Stimulated activated CD4-positive, alpha-beta T cell treated with anti-CD3 and anti-CD28 coated beads, Interleukin-4, amount 100 ng/mL, for 24 hours (primary cell): ENCODE measurements around the gene CNOT9.

Experiments
- DNase-seq: peaks from one replicate; pipeline ENCODE4 v3.0.0-alpha.2; 2020

The CNOT9 gene

DNA sequence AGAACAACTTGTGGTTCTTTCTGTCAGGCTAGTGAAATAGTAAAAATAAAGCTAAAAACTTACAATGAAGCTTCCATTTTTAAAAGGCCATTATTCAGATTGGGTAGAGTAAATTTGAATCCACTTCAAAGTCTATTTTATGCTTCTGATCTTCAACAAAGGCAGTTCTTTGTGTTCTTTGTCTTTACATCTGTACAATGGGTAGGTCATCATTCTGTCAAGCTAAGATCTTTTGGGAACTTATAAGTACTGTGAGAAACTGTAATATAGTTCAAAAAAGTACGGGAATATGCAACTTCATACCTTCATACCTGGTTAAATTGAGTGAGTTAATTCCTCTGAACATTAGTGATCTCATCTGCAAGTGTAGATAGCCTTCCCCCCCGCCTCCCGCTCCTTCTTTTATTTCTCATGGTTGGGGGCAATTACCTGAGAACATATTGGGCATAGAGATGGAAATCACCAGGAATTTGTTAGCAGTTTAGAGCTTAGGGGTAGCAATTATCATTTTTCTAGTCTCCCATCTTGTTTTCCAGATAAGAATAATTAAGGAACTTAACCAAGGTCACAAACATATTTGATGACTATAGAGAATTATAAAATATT lies 9.7 kb downstream of the CNOT9 start:
- DNase-seq = no peak

DNA sequence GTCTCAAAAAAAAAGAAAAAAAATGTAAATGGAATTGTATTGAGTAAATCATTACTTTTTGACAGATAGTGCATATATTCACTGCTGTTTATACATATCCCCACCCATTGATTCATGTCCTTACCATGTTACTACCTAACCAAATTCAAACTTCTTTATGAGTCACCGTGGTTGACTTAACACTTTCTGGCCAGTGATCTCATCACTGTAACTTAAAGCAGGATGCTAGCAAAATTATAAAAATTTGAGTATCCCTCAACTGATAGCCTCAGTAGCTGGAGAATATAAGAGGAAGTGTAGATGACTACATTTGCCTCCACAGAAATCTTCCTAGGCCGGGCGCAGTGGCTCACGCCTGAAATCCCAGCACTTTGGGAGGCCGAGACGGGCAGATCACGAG lies 13.4 kb downstream of the CNOT9 start:
- no peak for DNase-seq

DNA sequence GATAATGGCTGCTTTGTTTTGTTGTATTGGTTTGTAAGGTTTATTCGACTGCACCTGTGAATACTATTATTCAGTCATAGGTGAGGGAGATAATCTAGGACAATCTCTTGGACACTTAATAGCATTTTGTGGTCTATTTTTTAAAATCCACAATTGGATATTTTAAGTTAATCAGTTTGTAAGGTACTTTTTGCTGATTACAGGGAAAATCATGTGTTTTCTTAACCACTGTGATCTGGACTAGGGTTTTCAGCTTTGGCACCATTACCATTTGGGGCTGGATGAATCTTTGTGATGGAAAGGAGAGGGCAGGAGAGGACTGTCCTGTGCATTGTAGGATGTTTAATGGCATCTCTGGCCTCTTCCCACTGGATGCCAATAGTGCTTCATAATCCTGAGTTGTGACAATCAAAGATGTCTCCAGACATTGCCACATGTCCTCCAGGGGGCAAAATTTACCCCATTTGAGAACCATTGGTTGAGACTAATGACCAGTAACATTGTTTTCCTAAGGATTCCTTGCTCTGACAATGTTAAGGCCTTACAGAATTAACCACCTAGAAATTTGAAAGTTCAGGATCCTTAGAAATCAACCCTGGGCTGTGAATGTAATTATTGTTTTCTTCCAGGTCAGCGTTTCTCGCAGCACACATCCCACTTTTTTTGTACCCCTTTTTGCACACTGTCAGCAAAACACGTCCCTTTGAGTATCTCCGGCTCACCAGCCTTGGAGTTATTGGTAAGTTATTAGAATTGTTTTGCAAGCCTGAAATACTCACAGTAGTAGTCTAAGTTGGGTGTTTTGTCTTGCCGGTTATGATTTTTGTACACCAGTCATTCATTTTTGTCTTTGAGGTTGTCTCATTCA lies 15.6 kb downstream of the CNOT9 start:
- no peak for DNase-seq

DNA sequence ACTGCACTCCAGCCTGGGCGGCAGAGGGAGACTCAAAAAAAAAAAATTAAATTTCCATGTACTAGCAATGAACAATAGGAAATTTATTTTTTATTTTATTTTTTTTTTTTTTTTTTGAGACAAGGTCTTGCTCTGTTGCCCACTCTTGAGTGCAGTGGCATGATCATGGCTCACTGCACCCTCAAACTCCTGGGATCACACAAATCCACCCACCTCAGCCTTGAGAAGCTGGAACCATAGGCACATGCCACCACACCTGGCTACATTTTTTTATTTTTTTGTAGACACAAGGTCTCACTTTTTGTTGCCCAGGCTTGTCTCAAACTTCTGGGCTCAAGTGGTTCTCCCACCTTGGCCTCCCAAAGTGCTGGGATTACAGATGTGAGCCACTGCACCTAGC lies 16.9 kb downstream of the CNOT9 start:
- DNase-seq = no peak

DNA sequence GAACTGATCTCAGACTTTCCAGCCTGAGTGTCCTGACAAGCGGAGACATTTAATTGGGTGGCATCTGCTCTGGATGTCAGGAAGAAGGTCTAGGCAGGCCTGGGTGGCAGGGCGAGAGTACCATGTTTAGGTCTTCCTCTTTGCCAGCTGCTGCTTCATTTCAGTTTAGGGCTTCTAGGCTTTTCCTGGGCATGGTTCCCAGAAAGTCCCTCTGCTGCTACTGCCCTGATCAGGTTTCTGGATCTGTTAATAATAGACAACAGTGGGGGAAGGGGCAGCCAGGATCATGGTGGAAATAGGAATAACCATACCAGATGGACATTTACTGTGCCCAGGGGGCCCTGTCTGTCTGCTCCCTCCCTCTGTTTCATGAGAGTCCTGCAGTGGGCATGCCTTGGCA lies 36.8 kb downstream of the CNOT9 start:
- DNase-seq = no peak

DNA sequence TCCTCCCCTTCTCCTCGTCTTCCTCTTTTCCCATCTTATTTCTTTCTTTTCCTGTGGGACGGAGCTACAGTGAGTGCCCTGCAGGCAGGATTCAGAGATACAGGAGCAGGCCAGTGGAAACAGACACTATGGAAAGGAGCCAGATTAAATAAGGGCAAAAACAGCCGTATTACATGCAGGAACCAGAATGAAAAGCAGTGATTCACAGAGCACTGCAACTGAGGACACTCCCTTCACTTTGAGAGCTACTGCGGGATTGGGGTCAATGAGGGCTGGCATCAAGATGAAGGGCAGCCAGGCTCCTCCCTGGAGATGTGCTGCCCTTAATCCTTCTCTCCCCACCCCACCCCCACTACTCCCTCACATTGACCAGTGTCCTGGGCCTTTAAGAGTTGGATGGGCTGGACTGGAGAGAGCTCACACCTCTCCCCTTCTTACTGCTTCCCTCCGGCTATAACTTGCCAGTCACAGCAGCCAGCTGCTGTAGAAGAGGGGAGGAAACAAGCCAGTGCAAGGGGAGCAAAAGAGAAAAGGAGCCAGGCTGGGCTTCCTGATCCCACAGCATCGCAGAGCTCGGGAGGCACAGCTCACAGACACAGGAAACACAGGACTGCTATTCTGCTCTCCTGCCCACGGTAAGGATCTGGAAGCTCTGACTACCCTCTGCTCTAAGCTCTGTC lies 38.9 kb downstream of the CNOT9 start, which contains the start of gene PLCD4:
Gene PLCD4 (plus strand): TSS at position 464 of the 680 bp plus-strand sequence. CDS start 7,841 bp downstream, outside the sequence.
- no peak for DNase-seq

DNA sequence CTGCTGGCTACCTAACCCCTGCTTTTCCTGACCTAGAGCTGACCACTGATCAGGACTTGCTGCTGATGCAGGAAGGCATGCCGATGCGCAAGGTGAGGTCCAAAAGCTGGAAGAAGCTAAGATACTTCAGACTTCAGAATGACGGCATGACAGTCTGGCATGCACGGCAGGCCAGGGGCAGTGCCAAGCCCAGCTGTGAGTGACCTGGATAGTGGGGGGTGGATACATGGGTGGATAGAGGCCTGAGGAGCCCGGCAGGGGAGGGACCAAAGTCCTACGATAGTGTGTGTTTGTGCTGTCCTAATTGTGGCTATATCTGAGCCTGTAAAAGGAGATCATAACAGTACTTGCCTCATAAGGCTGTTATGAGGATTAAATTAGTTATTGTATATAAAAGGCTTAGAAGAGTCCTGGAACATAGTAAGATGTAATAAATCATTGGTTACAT lies 47.3 kb downstream of the CNOT9 start:
- DNase-seq = no peak

DNA sequence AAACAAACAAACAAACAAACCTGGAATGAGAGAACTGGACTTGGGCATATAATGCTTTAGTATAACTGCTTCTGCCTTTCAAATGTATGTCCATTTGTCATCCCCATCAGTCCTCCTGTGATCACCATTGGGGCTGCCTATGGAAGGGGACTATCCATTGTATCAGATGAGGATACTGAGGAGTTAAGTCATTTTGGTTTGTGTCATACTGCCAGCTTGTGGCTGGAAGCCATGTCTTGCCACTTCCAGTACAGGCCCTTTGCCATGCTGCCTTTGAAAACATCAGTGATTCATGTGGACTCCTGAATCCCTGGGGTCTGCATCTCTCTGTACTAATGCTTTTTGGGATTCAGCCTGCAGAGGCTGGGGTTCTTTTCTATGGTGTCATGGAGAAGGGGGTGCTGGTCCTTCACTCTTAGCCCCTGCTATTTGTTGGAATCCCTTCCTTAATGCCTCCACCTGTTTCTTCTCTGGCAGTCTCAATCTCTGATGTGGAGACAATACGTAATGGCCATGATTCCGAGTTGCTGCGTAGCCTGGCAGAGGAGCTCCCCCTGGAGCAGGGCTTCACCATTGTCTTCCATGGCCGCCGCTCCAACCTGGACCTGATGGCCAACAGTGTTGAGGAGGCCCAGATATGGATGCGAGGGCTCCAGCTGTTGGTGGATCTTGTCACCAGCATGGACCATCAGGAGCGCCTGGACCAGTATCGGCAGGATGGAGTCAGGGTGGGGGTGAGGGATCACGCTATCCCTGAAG lies 49.6 kb downstream of the CNOT9 start:
- DNase-seq = no peak

DNA sequence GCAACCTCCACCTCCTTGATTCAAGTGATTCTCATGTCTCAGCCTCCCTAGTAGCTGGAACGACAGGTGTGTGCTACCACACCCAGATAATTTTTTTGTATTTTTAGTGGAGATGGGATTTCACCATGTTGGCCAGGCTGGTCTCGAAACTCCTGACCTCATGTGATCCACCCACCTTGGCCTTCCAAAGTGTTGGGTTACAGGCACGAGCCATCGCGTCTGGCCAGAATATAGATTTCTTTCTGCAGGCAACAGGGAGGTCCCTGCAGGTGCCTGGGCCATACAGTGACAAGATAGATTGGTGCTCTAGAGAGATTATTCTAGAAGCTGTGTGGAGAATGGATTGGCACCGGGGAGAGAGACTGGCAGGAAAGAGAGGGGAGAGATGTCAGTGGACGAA lies 52.4 kb downstream of the CNOT9 start:
- DNase-seq = no peak

DNA sequence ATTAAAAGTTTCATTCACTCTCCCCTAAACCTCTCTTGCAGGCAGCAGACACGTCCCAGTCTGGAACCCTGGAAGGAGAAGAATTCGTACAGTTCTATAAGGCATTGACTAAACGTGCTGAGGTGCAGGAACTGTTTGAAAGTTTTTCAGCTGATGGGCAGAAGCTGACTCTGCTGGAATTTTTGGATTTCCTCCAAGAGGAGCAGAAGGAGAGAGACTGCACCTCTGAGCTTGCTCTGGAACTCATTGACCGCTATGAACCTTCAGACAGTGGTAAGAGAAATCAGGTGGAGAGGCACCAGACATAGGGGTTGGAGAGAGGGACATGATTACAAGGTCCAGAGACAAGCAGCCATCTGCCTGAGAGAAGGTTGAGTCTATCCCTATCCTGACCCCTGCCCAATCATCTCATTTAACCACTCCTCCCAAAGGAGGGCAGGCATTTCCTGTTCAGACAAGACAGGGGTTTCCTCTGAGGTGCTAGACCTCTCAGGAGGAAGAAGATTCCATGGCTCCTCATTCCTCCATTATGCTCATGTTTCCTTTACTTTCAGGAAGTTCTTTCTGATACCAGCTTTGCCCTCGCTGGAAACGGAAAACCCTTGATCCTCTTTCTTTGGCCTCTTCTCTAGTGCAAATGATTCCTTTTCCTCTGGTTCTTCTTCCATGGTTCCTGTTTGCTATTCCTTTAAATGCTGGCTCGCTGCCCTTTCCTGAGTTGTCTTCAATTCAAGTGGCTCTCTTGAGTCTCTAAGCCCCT lies 54.1 kb downstream of the CNOT9 start:
- no peak for DNase-seq

DNA sequence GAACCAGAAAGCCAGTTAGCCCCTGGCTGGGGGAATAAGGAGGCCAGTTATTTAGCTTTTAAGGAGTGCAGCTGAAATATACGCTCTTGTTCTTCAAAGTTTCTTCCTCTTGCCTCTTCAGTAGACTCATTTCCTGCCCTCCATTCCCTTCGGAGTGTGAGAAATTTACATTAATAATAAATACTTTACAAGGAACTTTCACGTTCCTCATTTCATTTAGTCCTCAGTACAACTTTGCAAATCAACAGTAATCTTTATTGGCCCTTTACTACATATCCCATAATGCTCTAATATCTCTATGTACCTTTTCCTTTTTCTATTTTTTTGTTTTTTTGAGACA lies 54.7 kb downstream of the CNOT9 start:
- no peak for DNase-seq

DNA sequence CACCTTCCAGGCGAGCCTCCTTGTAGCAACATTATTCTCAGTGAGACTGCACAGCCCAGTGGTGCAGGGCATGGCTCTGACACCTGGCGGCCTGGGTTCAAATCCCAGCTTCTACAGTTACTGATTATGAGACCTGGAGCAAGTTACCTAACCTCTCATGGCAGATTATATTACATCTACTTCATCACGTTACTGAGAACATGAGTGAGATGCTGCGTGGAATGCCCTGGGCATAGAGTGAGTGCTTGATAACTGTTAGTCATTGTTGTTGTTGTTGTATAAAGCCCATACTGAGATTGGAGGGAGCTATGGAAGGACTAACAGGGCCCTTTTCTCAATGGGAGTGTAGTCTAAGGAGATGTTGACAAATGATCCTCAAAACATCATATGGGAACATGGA lies 57.7 kb downstream of the CNOT9 start:
- no peak for DNase-seq

DNA sequence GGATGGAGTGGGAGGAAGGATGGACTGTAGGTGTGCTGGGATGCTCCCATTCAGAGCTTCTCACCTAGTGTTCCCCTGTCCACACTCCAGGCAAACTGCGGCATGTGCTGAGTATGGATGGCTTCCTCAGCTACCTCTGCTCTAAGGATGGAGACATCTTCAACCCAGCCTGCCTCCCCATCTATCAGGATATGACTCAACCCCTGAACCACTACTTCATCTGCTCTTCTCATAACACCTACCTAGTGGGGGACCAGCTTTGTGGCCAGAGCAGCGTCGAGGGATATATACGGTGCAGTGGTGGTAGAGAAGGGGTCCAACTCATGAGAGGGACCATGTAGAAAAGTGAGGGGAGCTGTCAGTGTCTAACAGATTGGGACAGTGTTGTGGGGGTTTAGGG lies 59.3 kb downstream of the CNOT9 start:
- no peak for DNase-seq

DNA sequence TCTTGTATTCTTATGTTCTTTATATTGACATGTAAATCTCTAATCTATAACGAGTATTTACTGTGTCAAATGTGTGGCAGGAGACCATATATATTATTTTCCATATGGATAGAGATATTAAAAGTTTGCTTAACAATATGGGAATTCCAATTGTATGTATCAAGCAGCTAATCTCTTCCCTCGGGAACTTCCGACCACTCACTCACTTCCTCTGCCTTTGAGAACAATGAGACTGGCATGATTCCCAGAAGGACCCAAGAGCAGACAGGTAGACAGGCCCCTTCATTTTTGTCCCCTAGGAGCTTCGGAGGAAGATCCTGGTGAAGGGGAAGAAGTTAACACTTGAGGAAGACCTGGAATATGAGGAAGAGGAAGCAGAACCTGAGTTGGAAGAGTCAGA lies 63.2 kb downstream of the CNOT9 start:
- no peak for DNase-seq

DNA sequence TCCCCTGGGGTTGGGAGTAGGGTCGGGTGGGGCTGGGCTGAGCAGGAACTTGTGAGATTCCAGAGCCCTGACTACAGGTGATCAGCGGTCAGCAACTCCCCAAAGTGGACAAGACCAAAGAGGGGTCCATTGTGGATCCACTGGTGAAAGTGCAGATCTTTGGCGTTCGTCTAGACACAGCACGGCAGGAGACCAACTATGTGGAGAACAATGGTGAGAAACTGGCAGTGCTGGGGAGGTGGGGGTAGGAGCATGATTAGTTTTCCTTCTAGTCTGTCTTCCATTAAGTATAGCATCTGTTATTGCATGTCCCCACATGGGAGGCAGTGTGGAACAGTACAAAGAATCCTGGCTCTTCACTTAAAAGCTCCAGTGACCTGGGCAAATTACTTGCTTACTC lies 67.1 kb downstream of the CNOT9 start:
- no peak for DNase-seq

DNA sequence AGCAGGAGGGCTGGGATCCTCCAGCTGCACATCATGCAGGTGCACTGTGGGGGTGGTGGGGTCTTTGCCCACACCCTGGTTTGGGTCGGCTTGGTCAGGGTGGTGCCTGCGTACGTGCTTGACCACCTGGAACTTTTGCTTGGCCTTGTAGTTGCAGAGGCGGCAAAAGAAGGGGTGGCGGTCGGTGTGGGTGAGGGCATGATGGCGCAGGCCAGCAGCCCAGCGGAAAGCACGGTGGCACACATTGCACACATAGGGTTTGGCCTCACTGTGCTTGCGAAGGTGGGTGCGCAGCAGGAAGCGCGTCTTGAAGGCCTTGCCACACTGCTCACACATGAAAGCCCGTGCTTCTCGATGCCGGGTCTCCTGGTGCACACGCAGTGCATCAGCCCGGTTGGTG lies 69.7 kb downstream of the CNOT9 start:
- DNase-seq = no peak

DNA sequence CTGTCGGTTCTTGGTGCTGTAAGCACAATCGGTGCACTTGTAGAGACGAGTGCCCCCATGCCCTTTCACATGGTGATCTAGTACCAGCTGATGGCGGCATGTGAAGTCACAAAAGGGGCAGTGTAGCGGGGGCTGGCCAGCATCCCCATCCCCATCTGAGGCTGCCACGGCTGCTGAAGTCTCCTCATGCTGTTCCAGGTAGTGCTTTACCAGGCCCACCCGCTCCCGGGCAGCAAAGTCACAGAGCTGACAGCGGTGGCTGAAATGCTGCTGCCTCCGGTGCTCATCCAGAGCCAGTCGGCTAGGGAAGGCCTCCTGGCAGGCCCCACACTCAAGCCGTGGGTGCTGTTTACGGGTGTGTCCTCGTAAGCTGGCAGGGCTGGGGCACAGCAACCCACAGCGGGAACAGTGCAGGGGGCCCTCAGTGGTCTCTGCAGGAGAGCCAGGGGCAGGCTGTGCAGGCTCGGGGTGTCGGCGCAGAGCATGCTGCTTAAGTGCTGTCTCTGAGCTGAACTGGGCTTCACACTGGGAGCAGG lies 73.5 kb downstream of the CNOT9 start:
- no peak for DNase-seq

DNA sequence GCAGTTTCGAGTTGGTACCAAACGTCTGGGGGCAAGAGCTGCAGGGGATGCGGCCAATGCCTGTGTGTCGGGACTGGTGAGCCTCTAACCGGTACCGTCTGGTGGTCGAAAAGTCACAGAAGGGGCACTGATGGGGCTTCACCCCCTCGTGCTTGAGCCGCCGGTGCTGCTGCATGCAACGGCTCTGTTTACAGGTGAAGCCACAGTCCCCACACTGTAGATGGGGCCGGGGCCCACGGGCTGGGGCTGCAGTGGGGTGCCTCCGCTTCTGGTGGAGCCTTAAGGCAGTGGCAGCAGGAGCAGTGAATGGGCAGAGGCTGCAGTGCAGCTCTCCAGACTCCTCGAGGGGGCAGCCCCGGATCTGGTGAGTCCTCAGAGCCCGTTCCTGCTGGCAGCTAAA lies 74.1 kb downstream of the CNOT9 start:
- DNase-seq = no peak

DNA sequence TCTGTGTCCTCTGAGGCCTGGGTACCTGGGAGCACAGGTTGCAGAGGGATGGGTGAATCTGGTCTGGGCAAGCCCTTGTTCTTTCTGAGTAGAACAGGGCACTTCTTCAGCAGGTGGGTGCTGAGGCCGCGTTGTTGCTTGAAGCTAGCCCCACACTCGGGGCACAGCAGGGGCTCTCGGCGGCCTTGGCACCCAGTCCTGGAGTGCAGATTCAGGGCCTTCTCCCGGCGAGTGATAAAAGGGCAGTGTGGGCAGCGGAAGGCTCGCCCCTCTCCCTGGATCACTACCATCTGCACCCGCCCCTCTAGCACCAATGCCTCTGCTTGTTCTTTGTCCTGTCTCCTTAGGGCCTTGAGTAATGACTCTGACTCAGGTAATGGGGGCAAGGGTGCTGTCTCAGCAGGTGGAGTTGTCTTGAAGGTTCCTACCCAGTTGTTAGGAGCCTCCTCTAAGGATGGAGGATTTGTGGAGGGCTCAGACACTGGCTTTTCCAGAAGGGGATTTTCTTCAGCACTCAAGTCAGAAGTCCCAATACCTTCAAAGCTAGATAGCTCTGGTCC lies 75.2 kb downstream of the CNOT9 start:
- DNase-seq = no peak

DNA sequence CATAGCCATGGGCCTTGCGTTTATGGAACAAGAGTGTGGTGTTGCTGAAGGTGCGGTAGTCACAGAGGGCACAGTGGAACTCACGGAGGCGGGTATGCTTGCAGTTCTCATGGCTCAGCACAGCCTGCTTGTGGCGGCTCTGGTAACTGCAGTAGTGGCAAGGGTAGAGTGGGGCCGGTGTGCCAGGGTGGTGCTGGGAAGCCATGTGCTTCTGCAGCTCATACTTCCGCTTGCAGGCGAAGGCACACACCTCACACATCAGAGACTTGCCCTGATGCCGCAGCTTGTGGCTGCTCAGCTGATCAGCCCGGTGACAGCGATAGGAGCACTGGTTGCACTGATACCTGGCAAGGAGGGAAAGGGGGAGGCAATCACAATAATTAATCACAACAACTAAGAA lies 76.1 kb downstream of the CNOT9 start:
- no peak for DNase-seq

DNA sequence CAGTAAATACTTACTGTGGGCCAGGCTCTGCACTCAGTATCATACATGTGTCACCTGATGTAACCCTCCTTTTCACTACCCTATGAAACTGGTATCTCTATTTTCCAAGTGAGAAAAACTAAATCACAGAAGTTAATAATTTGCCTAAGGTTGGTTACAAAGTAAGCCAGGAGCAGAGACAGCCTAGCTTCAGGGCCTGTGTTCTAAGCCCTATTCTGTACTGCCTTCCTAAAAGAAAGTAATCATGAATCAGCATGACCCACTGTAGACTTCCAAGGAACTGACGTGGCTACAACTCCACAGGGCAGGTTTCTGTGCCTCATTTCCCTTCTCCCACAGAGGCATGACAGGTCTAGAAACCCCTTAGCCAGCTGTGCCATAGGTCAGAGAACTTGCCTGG lies 76.5 kb downstream of the CNOT9 start:
- DNase-seq = no peak
